T-helper 17 cell (primary cell): Measurements from ENCODE around the gene STRN3. TPM values are rescaled to one million over a fixed set of nuclear protein-coding genes. Genes with fewer than 3 reads are reported as not detected.
"Not testable (repeated sequence)": the region's sequence is repeated elsewhere in the genome, so short reads cannot be mapped to it uniquely, and the experiment has no call there.

ENCODE experiments used
- ATAC-seq: fragments of 150-1000 bp; cut with Tn5 transposase; 2 replicates; pipeline ENCODE4 v1.10.0; 2021; ENCODE audit warnings: mild to moderate bottlenecking, moderate library complexity
- DNase-seq, 3 donors: peaks; one replicate each; pipeline versions ENCODE4 v3.0.0 to v3.0.0-alpha.2; 2020 to 2021
- H3K9me3 ChIP-seq: one replicate; pipeline ENCODE4 v1.7.0; 2013; ENCODE audit warnings: low read length, mild to moderate bottlenecking; ENCODE audit not compliant: control insufficient read depth, poor library complexity, severe bottlenecking
- H3K27ac Mint-ChIP-seq: one replicate; pipeline ENCODE4 v1.8.0; 2022; ENCODE audit warnings: mild to moderate bottlenecking, moderate library complexity, mixed read lengths
- H3K27me3 Mint-ChIP-seq: one replicate; pipeline ENCODE4 v1.8.0; 2022; ENCODE audit warnings: mixed read lengths
- H3K36me3 Mint-ChIP-seq: one replicate; pipeline ENCODE4 v1.8.0; 2022; ENCODE audit warnings: low read depth, mixed read lengths
- H3K4me1 Mint-ChIP-seq: one replicate; pipeline ENCODE4 v1.8.0; 2022; ENCODE audit warnings: mild to moderate bottlenecking, mixed read lengths
- H3K4me3 Mint-ChIP-seq: one replicate; pipeline ENCODE4 v1.8.0; 2022; ENCODE audit warnings: mild to moderate bottlenecking, moderate library complexity, mixed read lengths
- total RNA-seq, 4 donors: library from RNA in 2 of 4; stranded (reverse) in 2 of 4; gene quantifications; one replicate each; pipeline ENCODE4 v1.2.3 and lab custom pipeline; 2022 to 2026

STRN3 gene
- total RNA-seq, 2 donors from 2014 or later = 23.1 to 25.1 TPM

- not testable (repeated sequence) for DNase-seq, H3K4me3 Mint-ChIP-seq, H3K27ac Mint-ChIP-seq, H3K4me1 Mint-ChIP-seq, ATAC-seq, H3K9me3 ChIP-seq, H3K36me3 Mint-ChIP-seq, H3K27me3 Mint-ChIP-seq
Observed at GRCh38 chr14:31004007-31004406, 22.2 kb downstream of the STRN3 start.

GRCh38 chr14:31003284-31003683 is 22.9 kb downstream of the STRN3 start:
- no peaks in the 10 kb centered on the region for H3K27me3 Mint-ChIP-seq
- ATAC-seq (no peak), DNase-seq (no peak)
- H3K36me3 Mint-ChIP-seq = peaks cover 3% of the 10 kb centered on the region
- H3K9me3 ChIP-seq = peaks cover 4% of the 10 kb centered on the region
- peaks cover 8% of the 10 kb centered on the region for H3K4me1 Mint-ChIP-seq
- H3K27ac Mint-ChIP-seq = no peak overlapping the region
- H3K4me3 Mint-ChIP-seq = no peak overlapping the region

GRCh38 chr14:31001339-31001658 is 24.9 kb downstream of the STRN3 start:
- no peak overlapping the region for H3K4me3 Mint-ChIP-seq
- peaks cover 8% of the 10 kb centered on the region for H3K9me3 ChIP-seq
- no peak for ATAC-seq
- peaks cover 3% of the 10 kb centered on the region for H3K36me3 Mint-ChIP-seq
- DNase-seq = no peak
- H3K4me1 Mint-ChIP-seq = peaks cover 11% of the 10 kb centered on the region
- H3K27me3 Mint-ChIP-seq = no peaks in the 10 kb centered on the region
- H3K27ac Mint-ChIP-seq = peak overlapping the region; percentile 29

GRCh38 chr14:31000629-31001338 is 25.4 kb downstream of the STRN3 start:
- no peaks in the 10 kb centered on the region for H3K27me3 Mint-ChIP-seq
- peaks cover 8% of the 10 kb centered on the region for H3K9me3 ChIP-seq
- ATAC-seq (no peak), DNase-seq (no peak)
- peaks cover 3% of the 10 kb centered on the region for H3K36me3 Mint-ChIP-seq
- H3K27ac Mint-ChIP-seq = peak overlapping the region; percentile 29
- no peak overlapping the region for H3K4me3 Mint-ChIP-seq
- peaks cover 15% of the 10 kb centered on the region for H3K4me1 Mint-ChIP-seq

GRCh38 chr14:30999038-30999773 is 27.0 kb downstream of the STRN3 start:
- DNase-seq (no peak), ATAC-seq (no peak)
- peaks cover 8% of the 10 kb centered on the region for H3K9me3 ChIP-seq
- Mint-ChIP-seq H3K4me1 (peaks cover 23% of the 10 kb centered on the region), H3K27ac (no peak overlapping the region), H3K36me3 (peaks cover 3% of the 10 kb centered on the region), H3K27me3 (no peaks in the 10 kb centered on the region), H3K4me3 (no peak overlapping the region)

GRCh38 chr14:30998100-30998706 is 28.0 kb downstream of the STRN3 start:
- no peaks in the 10 kb centered on the region for H3K27me3 Mint-ChIP-seq

GRCh38 chr14:30996892-30997659 is 29.1 kb downstream of the STRN3 start:
- no peaks in the 10 kb centered on the region for H3K27me3 Mint-ChIP-seq
- peaks cover 21% of the 10 kb centered on the region for H3K4me1 Mint-ChIP-seq
- DNase-seq (no peak), ATAC-seq (no peak)
- no peak overlapping the region for H3K4me3 Mint-ChIP-seq
- H3K27ac Mint-ChIP-seq = no peak overlapping the region
- no peaks in the 10 kb centered on the region for H3K36me3 Mint-ChIP-seq
- peaks cover 8% of the 10 kb centered on the region for H3K9me3 ChIP-seq

More at GRCh38 chr14:30998100-30998706, 28.0 kb downstream of the STRN3 start:
- peaks cover 23% of the 10 kb centered on the region for H3K4me1 Mint-ChIP-seq
- ATAC-seq (no peak), DNase-seq (no peak)
- no peak overlapping the region for H3K4me3 Mint-ChIP-seq
- H3K27ac Mint-ChIP-seq = no peak overlapping the region
- H3K9me3 ChIP-seq = peaks cover 8% of the 10 kb centered on the region
- peaks cover 3% of the 10 kb centered on the region for H3K36me3 Mint-ChIP-seq

- Mint-ChIP-seq H3K4me1 (peaks cover 23% of the 10 kb centered on the region), H3K27me3 (no peaks in the 10 kb centered on the region), H3K27ac (peak overlapping the region; percentile 77), H3K36me3 (no peaks in the 10 kb centered on the region), H3K4me3 (no peak overlapping the region)
- ATAC-seq = no peak
- peaks cover 8% of the 10 kb centered on the region for H3K9me3 ChIP-seq
- DNase-seq = no peak
Observed at GRCh38 chr14:30995689-30996088, 30.5 kb downstream of the STRN3 start.

GRCh38 chr14:30994681-30995620 is 31.2 kb downstream of the STRN3 start:
- no peak overlapping the region for H3K4me3 Mint-ChIP-seq
- peaks cover 21% of the 10 kb centered on the region for H3K4me1 Mint-ChIP-seq
- H3K9me3 ChIP-seq = peaks cover 8% of the 10 kb centered on the region
- no peaks in the 10 kb centered on the region for H3K27me3 Mint-ChIP-seq
- ATAC-seq (no peak), DNase-seq (no peak)
- H3K27ac Mint-ChIP-seq = peak overlapping the region; percentile 77
- H3K36me3 Mint-ChIP-seq = no peaks in the 10 kb centered on the region

- H3K4me3 Mint-ChIP-seq = no peak overlapping the region
- H3K36me3 Mint-ChIP-seq = no peaks in the 10 kb centered on the region
- H3K27me3 Mint-ChIP-seq = no peaks in the 10 kb centered on the region
- ATAC-seq (no peak), DNase-seq (no peak)
- H3K27ac Mint-ChIP-seq = no peak overlapping the region
- H3K9me3 ChIP-seq = peaks cover 2% of the 10 kb centered on the region
- H3K4me1 Mint-ChIP-seq = peaks cover 30% of the 10 kb centered on the region
Observed at GRCh38 chr14:30993071-30993470, 33.1 kb downstream of the STRN3 start.

- peaks cover 32% of the 10 kb centered on the region for H3K4me1 Mint-ChIP-seq
Observed at GRCh38 chr14:30991408-30991807, 34.8 kb downstream of the STRN3 start.

GRCh38 chr14:30990770-30991169 is 35.4 kb downstream of the STRN3 start:
- no peaks in the 10 kb centered on the region for H3K9me3 ChIP-seq
- no peaks in the 10 kb centered on the region for H3K27me3 Mint-ChIP-seq
- peak overlapping the region; percentile 87 for H3K27ac Mint-ChIP-seq
- ATAC-seq = no peak
- peaks cover 29% of the 10 kb centered on the region for H3K4me1 Mint-ChIP-seq
- H3K36me3 Mint-ChIP-seq = no peaks in the 10 kb centered on the region
- H3K4me3 Mint-ChIP-seq = no peak overlapping the region
- no peak for DNase-seq

More at GRCh38 chr14:30991408-30991807, 34.8 kb downstream of the STRN3 start:
- no peaks in the 10 kb centered on the region for H3K36me3 Mint-ChIP-seq
- no peaks in the 10 kb centered on the region for H3K9me3 ChIP-seq
- no peak overlapping the region for H3K4me3 Mint-ChIP-seq
- ATAC-seq = no peak
- no peaks in the 10 kb centered on the region for H3K27me3 Mint-ChIP-seq
- peak overlapping the region; percentile 87 for H3K27ac Mint-ChIP-seq
- no peak for DNase-seq
